GM19372 (cell line): ENCODE data around the gene UBE4B.

Experiments
- ATAC-seq: cut with Tn5 transposase; IDR thresholded peaks from one replicate; pipeline ENCODE4 v1.9.1; 2021; ENCODE audit warnings: mild to moderate bottlenecking, low read depth, moderate library complexity; ENCODE audit not compliant: unreplicated experiment

Gene UBE4B

DNA sequence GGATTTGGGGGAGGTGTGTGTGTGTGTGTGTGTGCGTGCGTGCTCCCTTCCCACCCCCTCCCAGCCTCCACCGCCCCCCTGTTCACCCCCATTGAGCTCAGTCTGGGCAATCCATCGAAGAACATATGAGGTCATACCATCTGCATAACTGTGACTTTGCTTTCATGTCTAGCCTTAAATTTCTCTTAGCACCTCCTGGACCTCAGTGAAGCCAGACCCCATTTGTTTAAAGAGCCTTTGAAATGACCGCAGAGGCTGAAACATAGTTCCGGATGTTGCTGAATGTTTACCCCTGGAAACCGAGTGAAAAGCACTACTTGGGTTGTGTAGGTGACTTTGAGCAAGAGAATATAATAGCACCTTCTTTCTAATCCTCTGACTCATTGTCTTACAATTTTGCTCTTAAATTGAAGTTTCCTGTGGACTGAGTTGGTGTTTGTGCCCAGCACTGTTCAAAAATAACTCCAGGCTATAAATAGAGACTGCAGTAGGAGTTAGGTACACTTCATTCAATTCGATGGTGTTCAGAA, 75.4 kb downstream of the UBE4B start:
- ATAC-seq, result no peak

- no peak for ATAC-seq
Observed at GRCh38 chr1:10108948-10109708, 76.4 kb downstream of the UBE4B start.

- ATAC-seq, result no peak
Observed at GRCh38 chr1:10113501-10113900, 80.7 kb downstream of the UBE4B start.

- no peak for ATAC-seq
Observed at GRCh38 chr1:10114746-10115145, 82.0 kb downstream of the UBE4B start.

DNA sequence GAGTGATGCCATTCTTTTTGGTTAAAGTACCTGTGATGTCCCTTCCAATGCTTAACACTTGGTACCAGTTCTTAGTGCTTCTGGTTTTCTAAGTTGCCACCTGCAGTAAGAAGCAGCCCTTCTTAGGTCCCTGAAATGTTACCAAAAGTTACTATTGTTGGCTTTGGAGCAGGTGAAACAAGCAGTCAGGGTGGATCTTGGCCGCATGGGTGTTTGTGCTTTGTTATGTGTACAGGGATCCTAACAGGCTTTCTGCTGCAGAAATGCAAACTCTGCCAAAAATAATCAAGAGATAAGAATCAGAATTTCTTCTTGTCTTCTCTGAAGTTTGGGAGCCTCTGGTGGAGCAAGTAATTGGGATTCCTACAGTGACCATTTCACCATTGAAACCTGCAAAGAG, 84.4 kb downstream of the UBE4B start:
- ATAC-seq, result no peak

DNA sequence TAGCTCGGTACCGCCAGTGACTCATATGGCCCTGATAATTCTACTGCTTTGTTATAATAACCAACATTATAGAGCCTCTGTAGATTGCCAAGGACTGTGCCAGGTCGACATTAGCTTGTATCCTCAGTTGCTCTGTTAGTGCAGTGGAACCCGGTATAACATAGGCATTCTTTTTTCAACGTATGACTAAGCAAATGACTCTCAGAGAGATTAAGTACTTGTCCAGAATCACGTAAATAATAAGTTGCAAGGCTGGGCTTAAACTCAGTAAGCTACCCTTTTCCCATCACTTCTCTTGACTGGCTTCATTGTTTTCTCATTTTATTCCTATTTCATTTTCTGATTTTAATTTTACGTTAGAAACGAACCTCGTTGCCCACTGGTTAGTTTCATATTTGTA, 85.1 kb downstream of the UBE4B start:
- ATAC-seq, result no peak

- ATAC-seq, result no peak
Observed at GRCh38 chr1:10121688-10122087, 88.9 kb downstream of the UBE4B start.

GRCh38 chr1:10122926-10123325, 90.2 kb downstream of the UBE4B start:
- ATAC-seq, result no peak

DNA sequence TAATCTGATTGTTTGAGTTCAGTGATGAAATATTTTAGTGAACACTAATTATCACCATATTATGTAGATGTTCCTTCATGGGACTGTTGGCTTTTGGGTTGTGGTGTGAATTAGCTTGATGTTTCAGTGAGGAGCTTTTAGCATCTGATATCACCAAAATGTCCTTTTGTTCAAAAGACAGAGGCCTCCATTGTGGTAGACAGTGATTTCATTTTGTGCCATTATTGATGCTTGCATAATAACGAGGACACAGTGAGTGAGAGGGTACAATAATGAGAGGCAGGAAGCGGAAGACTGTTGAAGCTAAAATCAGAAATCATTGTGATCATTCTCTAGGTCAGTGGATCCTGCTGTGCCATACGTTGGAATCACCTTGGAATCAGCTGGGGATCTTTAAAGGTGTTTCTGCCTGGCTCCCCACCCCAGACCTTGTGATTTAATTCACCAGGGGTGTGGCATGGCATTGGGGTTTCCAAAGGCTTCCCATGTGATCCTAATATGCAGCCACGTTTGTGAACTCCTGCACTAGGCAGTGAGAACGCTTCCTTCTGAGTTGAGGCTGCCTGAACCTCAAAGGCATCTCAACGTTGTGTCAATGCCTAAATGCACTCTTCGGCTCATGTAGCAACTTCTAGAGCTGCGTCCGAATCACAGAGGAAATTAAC, 95.5 kb downstream of the UBE4B start:
- no peak for ATAC-seq

GRCh38 chr1:10132316-10132715, 99.6 kb downstream of the UBE4B start:
- ATAC-seq, result no peak

GRCh38 chr1:10132852-10133251, 100.1 kb downstream of the UBE4B start:
- ATAC-seq, result no peak

DNA sequence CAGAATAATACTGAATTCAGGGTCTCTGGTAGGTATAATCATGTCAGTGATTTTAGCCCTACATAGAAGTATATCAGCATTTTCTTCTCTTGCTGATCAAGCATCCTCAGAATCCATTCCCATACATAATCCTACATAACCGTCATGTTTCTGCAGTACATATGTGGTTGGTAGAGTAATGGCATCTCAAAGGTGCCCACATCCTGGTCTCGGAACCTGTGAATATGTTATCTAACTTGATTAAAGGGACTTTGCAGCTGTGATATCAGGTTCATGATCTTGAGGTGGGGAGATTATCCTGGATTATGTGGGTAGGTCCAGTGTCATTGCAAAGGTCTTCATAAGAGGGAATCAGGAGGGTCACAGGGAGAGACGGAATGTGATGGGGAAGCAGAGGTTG, 108.2 kb downstream of the UBE4B start:
- no peak for ATAC-seq

- ATAC-seq, result no peak
Observed at GRCh38 chr1:10143961-10144485, 111.3 kb downstream of the UBE4B start.

- no peak for ATAC-seq
Observed at GRCh38 chr1:10146391-10146790, 113.6 kb downstream of the UBE4B start.

- no peak for ATAC-seq
Observed at GRCh38 chr1:10149231-10149630, 116.5 kb downstream of the UBE4B start.

- ATAC-seq, result no peak
Observed at GRCh38 chr1:10152709-10153284, 120.0 kb downstream of the UBE4B start.

- ATAC-seq, result no peak
Observed at GRCh38 chr1:10155087-10155712, 122.4 kb downstream of the UBE4B start.

GRCh38 chr1:10160173-10160572, 127.4 kb downstream of the UBE4B start:
- no peak for ATAC-seq

DNA sequence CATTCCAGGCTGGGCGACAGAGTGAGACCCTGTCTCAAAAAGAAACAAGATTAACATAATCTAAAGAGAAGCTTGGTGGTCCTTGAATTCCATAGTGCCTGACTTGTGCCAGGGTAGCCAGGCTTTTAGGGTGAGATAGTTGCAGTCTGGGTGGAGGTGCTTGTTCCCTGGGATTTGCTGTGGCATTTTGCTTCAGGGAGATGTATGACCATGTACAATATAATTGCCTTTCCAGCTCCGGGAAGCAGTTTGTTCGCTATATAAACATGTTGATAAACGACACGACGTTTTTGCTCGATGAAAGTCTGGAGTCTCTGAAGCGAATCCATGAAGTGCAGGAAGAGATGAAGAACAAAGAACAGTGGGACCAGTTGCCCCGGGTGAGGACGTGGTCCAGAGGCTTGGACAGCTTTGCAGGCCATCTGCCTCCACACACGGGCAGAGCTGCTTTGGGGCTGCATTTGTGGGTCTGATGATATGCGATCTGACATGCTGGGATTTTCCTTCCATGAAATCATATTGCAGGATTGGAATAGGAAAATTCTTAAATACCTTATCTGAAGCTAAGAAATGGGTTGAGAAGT, 128.2 kb downstream of the UBE4B start:
- no peak for ATAC-seq

- no peak for ATAC-seq
Observed at GRCh38 chr1:10161541-10162290, 129.0 kb downstream of the UBE4B start.
